GM06990 (cell line): Measurements from ENCODE around the gene GRM4.

ENCODE experiments used
- DNase-seq: peaks from one replicate; pipeline ENCODE4 v3.0.0-alpha.2; 2011; ENCODE audit not compliant: insufficient read length; ENCODE audit errors: extremely low read depth
- H3K27me3 ChIP-seq: replicated peaks from 2 replicates; pipeline ENCODE4 v1.6.0; 2011; ENCODE audit warnings: low read length; ENCODE audit not compliant: control insufficient read depth, insufficient read depth
- H3K36me3 ChIP-seq: 2 replicates; pipeline ENCODE4 v1.5.1; 2011; ENCODE audit warnings: low read length; ENCODE audit not compliant: control insufficient read depth, insufficient read depth
- H3K4me3 ChIP-seq: replicated peaks from 2 replicates; pipeline ENCODE4 v1.5.1; 2011; ENCODE audit warnings: low read depth, mild to moderate bottlenecking, control low read depth, low read length
- CTCF ChIP-seq: IDR thresholded peaks from 2 replicates; pipeline ENCODE4 v1.5.1; 2011; ENCODE audit warnings: low read length, control low read depth, mild to moderate bottlenecking, inconsistent platforms; ENCODE audit not compliant: insufficient read depth, poor library complexity, severe bottlenecking

Gene GRM4

GRCh38 chr6:34146801-34147592 is 1.1 kb upstream of the GRM4 start:
- no peaks in the 10 kb centered on the region for H3K36me3 ChIP-seq
- peaks cover 3% of the 10 kb centered on the region for H3K27me3 ChIP-seq
- DNase-seq: no peak
- no peak overlapping the region for H3K4me3 ChIP-seq
- no peak for TF ChIP-seq CTCF

- no peak for DNase-seq
- no peak for TF ChIP-seq CTCF
- Histone ChIP-seq H3K27me3 (peaks cover 3% of the 10 kb centered on the region), H3K4me3 (peak overlapping the region; percentile 46), H3K36me3 (no peaks in the 10 kb centered on the region)
These were observed 496 bp downstream of the GRM4 start for GRCh38 chr6:34145161-34146020.

- no peak for DNase-seq
- Histone ChIP-seq H3K36me3 (no peaks in the 10 kb centered on the region), H3K4me3 (no peak overlapping the region), H3K27me3 (peaks cover 3% of the 10 kb centered on the region)
- no peak for TF ChIP-seq CTCF
These were observed 1.2 kb downstream of the GRM4 start for GRCh38 chr6:34144581-34145160.

- no peak for DNase-seq
- H3K36me3 ChIP-seq: no peaks in the 10 kb centered on the region
- TF ChIP-seq CTCF: peak; percentile 13
- H3K4me3 ChIP-seq: no peak overlapping the region
- peaks cover 3% of the 10 kb centered on the region for H3K27me3 ChIP-seq
These were observed 1.9 kb downstream of the GRM4 start for GRCh38 chr6:34143884-34144580.

GRCh38 chr6:34143196-34143883 is 2.5 kb downstream of the GRM4 start:
- Histone ChIP-seq H3K4me3 (no peak overlapping the region), H3K36me3 (no peaks in the 10 kb centered on the region), H3K27me3 (peaks cover 3% of the 10 kb centered on the region)
- no peak for DNase-seq
- TF ChIP-seq CTCF: no peak
